ENCODE measurements around the gene PUS7L.
A peak's percentile ranks its signal among the peaks of the same experiment; 100 is the strongest.

DNA sequence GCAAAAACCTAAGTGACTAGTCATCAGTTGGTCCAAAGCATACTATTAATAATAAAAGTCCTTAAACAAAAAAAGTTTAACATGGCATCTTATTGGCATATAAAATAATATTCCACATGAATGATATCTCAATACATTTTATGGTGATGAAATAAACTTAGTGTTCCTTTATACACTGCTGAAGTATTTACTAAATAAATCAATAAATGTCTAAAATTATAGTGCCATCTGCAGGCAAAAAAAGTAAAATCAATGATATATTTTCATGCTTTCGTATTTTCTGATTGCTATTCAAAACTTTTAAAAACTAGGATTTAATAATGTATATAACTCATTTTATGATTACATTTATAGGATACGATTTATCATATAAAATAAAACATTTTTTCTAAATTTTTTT is 30.5 kb downstream of the PUS7L start:
- TF ChIP-seq, protein P1, sequence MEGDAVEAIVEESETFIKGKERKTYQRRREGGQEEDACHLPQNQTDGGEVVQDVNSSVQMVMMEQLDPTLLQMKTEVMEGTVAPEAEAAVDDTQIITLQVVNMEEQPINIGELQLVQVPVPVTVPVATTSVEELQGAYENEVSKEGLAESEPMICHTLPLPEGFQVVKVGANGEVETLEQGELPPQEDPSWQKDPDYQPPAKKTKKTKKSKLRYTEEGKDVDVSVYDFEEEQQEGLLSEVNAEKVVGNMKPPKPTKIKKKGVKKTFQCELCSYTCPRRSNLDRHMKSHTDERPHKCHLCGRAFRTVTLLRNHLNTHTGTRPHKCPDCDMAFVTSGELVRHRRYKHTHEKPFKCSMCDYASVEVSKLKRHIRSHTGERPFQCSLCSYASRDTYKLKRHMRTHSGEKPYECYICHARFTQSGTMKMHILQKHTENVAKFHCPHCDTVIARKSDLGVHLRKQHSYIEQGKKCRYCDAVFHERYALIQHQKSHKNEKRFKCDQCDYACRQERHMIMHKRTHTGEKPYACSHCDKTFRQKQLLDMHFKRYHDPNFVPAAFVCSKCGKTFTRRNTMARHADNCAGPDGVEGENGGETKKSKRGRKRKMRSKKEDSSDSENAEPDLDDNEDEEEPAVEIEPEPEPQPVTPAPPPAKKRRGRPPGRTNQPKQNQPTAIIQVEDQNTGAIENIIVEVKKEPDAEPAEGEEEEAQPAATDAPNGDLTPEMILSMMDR (IDR thresholded peaks at IDR 0.05; ENCODE audit: low read depth, low read length): peak; percentile 49
- no peak for TF ChIP-seq EZH2phosphoT487 (IDR thresholded peaks at IDR 0.05; ENCODE audit: low read depth)
